HG03039 (cell line): Measurements from ENCODE around the gene RTP3.
"Not testable (repeated sequence)": the region's sequence is repeated elsewhere in the genome, so short reads cannot be mapped to it uniquely, and the experiment has no call there.

ENCODE experiments used
- ATAC-seq: cut with Tn5 transposase; IDR thresholded peaks from one replicate; pipeline ENCODE4 v1.9.1; 2021; ENCODE audit warnings: mild to moderate bottlenecking, moderate library complexity; ENCODE audit not compliant: unreplicated experiment

RTP3 gene

GRCh38 chr3:46490338-46491084 lies 7.3 kb upstream of the RTP3 start:
- ATAC-seq = no peak

- ATAC-seq = no peak
Measured at GRCh38 chr3:46491089-46492070, 6.4 kb upstream of the RTP3 start.

GRCh38 chr3:46492890-46493547 lies 4.8 kb upstream of the RTP3 start:
- no peak for ATAC-seq

- ATAC-seq = not testable (repeated sequence)
Measured at GRCh38 chr3:46494491-46494890, 3.3 kb upstream of the RTP3 start.

- no peak for ATAC-seq
Measured at GRCh38 chr3:46495901-46496456, 1.8 kb upstream of the RTP3 start.

- no peak for ATAC-seq
Measured at GRCh38 chr3:46496746-46497555, 825 bp upstream of the RTP3 start.

- ATAC-seq = no peak
Measured at GRCh38 chr3:46498916-46499519, 1.2 kb downstream of the RTP3 start.

GRCh38 chr3:46500656-46501635 lies 3.2 kb downstream of the RTP3 start:
- ATAC-seq = no peak

- ATAC-seq = no peak
Measured at GRCh38 chr3:46501702-46502101, 3.9 kb downstream of the RTP3 start.

GRCh38 chr3:46503200-46503874 lies 5.6 kb downstream of the RTP3 start:
- ATAC-seq = no peak

- ATAC-seq = no peak
Measured at GRCh38 chr3:46504789-46505188, 7.0 kb downstream of the RTP3 start.

GRCh38 chr3:46505953-46506352 lies 8.2 kb downstream of the RTP3 start:
- no peak for ATAC-seq

- no peak for ATAC-seq
Measured at GRCh38 chr3:46506526-46506925, 8.8 kb downstream of the RTP3 start.

GRCh38 chr3:46508850-46509591 lies 11.2 kb downstream of the RTP3 start:
- no peak for ATAC-seq

GRCh38 chr3:46509661-46510187 lies 11.9 kb downstream of the RTP3 start:
- ATAC-seq = no peak

GRCh38 chr3:46512191-46512749 lies 14.5 kb downstream of the RTP3 start:
- ATAC-seq = no peak

GRCh38 chr3:46516521-46516920 lies 18.7 kb downstream of the RTP3 start:
- no peak for ATAC-seq
